GOT3 (cell line): ENCODE data around the gene SLC7A5.
"Not testable (repeated sequence)": the region's sequence is repeated elsewhere in the genome, so short reads cannot be mapped to it uniquely, and the experiment has no call there.

Source experiments
- DNase-seq: peaks from one replicate; lab custom pipeline; 2025; ENCODE audit warnings: mixed read lengths; lab: John Stamatoyannopoulos, UW

Gene SLC7A5

DNA sequence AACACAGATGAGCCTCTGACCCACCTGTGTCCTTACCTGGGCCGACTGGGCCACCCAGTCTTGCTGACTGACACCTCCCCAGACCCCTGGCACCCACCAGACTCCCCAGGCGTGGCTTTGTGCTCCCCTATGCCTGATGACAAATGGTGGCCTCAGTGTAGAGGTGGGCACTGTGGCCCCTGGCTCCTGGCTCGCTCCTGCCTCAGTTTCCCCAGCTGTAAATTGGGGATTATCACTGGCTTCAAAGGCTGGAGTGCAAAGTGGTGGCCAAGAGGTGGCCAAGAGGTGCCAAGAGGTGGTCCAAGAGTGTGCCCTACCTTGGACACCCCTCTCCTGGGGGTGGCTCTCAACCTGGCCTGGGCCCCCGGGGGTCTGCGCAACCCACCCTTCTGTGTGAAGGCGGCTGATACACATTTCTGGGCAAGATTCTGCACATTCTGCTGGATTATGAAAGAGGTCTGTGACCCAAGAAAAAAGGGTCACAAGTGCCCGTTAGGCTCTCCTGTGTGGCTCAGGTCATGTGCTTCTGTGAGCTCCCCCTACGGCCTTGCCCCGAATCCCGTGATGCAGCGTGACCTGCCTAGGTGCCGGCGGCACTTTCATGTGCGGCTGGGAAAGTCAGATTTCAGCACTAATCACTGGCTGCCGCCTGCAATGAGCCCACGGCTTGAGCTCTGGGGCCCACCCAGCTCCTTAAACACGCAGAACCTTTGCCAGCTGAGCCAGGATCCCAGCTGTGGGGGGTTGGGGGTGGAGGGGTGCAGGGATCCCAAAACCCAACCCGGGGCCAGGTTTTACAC is 7.8 kb downstream of the SLC7A5 start:
- not testable (repeated sequence) for DNase-seq

DNA sequence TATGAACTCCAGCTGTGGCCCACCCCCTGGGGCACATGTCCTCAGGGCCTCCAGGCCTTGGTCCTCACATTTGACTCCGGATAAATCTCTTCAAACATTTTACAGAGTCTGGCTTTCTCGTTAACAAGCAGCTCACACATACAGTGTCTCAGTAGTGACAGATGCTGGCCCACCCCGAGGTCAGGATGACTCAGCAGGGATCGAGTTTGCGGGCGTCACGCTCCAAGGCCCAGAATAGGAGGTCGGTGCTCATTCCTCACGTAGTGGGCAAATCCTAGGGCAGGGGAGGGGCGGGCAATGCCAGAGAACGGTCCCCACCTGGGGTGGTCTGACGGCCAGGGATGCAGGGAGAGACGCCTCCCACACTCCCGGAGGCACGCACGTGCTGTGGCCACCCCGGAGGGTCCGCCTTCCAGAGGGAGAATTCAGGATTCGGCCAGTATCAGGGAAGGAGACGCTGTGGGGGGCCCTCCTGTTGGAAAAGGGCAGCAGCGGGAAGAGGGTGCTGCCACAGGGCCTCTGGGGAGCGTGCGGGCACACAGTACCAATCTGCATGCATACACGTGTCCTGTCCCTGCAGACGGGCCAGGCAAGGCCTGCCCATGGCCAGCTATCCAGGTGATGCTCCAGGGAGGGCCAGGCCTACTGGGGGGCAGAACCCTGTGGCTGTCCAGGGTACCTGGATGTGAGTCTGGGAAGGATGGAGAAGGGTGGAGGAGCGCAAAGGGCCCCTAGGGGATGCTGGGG is 8.6 kb downstream of the SLC7A5 start:
- DNase-seq: no peak

DNA sequence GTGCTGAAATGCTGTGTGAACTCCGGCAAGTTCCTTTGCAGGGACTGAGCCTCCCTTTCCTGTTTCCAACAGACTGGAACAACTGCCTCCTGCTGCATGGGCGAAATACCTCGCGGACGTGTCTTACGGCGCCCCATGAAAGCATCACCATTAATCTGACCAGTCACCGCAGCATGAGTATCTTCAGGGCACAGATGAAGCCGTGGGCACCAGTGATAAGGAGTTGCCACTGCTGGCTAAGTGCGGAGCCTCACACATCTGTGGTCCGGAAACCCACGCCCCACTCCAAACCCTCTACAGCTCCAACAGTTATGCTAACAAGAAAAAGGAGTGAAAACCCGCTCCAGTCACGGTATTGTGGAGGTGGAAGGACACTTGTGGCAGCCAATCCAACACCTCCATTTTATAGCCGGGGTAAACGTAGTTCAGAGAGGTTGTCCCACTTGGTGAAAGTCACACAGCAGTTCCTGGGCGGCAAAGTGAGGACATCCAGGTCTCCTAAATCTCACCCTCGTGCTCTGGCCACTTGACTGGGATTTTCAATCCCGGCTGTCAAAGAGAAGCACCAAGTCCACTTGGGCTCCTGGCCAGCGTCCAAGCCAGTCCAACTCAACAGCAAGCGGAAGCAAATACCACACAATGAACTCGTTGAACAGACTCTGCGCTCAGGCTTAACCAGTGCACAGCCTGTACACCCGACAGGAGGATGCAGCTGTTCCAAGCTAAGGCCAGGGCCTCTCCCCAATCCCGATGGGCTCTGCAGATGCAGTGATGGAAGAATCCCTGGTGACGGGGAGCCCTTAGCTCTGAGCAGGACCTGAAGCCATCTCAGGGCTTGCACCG is 10.9 kb downstream of the SLC7A5 start:
- DNase-seq: not testable (repeated sequence)

DNA sequence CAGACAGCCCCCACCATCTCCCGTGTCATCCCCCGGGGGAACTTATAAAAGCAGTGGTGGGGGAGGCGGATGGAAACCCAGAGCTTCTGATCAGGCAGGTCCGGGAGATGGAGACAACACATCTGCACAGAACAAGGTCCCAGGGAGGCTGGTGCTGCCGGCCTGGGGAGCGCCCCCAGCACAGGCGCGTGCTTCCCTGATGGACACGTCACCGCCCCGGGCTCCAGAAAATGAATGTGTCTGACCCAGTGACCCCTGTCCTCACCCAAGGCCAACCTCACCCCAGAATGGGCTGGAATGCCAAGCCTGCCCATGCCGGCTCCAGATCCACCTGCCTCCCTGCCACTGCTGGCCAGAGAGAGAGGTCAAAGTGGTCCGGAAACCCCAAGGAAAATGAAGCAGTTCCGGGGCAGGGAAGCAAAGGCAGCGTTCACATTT is 12.5 kb downstream of the SLC7A5 start:
- DNase-seq: no peak

DNA sequence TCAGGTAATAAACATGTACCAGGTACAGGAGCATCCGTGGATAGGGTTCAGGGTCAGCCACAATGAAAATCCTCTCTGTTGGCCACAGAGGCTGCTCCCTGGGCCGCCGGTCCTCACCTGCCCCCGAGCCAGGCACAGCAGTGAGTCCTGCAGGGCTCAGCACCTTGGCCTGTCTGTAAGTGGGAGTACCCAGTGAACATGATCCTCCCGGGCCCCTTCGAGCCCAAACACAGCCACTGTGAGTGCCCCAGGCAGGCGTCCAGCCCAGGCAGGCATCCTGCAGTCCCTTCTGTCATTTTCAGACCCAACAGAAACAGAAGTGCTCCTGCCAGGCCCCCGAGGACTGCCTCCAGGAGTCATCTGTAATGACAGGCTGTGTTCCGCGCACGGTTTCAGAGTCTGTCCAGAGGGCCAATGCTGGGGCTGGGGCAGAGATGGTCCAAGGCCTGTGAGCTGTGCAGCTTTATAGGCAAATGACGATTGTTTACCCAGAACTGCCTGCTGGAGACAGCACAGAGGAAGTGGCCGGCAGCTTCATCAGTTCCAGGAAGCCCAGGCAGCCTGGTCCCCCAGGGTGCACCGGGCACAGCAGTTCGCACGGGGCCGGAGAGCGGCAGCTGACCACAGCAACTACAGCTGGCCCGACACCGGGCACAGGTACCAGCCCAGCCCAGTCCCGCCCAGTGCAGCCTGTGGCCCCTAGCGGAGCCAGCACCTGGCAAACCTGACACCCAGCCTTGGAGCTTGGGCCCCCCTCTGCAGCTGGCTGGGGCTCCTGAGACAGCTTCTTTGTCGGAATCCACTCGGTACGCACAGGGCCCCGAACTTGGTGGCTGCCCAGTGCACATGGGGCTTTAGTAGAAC is 13.2 kb downstream of the SLC7A5 start:
- DNase-seq: no peak

DNA sequence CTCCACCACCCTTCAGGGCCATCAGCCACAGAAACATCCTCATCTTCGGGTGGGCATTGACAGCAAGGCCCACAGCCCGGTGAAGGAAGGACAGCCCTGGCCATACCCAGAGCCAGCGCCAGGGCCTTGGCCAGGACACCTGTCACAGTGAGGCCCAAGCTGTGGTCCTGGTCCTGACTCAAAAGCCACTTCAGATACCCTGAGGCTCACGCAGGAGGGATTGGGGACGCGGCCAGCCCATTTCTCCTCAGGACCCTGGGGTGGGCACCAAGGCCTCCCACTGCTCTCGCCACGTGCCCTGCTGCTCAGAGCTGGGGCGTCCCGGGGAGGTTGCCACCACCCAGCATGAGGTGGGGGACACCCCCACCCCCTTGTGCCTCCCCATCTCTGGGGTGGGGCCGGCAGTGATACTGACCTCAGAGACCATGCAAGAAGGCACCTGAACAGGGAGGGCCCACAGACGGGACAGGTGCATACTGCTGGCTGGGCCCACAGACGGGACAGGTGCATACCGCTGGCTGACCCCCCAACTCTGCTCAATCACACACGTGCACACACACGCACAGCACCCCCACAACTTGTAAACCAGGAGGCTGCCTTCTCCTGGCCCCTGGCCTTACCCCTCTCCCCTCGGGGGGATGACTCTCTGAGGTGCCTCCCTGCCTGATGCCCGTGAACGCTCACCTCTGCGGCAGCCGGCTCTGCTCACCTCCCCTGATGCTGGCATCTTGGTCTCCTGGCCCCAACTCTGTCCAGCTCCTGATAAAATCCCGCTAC is 14.2 kb downstream of the SLC7A5 start:
- DNase-seq: no peak

DNA sequence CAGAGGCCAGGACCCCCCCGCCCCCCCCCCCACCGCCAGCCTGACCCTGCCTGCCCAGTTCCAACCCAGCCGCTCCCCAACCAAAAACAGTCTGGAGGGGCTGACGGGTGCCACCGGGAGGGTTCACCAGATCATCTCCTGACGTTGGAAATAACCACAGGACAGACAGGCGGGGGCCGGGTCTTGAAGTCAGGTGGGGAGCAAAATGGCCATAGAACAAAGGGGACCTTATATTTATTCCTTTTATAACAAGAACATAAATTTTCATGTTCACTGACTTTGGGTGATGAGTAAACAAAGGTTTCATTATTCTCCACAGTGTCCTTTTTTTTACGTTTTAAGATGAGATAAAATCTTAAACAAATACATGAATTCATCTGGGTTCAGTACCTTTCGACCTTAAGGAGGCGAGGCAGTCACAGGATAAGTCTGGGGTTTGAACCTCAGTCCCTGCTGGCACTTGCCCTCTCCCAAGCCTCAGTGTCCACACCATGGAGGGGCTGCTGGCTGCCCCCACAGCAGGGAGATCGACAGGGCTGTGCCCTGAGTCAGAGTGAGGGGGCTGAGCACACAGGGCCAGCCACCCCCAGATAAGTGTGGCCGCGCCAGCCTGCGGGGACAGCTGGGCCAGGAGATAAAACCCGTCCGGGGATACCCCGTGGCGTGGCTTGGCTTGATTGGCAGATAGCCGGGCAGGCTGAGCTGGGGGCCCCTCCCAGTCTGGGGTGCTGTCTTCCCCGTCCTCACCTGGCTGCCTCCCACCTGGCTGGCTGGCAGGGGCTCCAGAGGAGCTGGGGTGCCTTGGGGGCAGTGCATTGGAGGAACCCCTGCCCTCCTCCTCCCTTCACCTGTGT is 15.0 kb downstream of the SLC7A5 start:
- DNase-seq: no peak

DNA sequence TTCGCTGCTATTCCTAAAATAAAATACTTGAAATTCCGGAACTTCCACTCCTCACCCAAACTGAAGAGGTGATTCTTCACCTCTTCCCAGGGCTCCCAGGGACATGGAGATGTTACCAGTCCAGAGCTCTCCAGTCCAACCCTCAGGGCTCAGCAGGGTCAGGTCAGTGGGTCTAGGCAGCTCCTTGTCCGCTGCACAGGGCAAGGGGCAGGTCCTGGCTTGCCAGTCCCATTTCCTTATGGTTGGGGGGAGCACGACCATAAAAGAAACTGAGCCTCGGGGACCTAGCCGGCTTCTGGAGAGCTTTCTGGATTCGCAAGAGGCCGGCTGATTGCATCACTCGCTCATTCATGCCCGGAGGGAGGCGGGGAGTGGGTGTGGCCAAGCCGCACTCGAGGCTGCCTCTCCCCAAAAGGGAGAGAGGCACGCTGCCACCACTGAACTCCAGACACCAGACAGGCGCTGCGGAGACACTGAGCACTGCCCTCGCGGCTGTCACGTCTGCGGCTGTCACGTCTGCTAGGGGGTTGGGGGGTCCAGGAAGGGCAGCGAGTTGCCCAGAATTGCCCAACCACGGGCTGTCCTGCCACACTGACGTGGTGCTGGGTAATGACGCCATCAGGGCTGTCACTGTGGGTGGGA is 15.8 kb downstream of the SLC7A5 start:
- DNase-seq: peak; percentile 55

DNA sequence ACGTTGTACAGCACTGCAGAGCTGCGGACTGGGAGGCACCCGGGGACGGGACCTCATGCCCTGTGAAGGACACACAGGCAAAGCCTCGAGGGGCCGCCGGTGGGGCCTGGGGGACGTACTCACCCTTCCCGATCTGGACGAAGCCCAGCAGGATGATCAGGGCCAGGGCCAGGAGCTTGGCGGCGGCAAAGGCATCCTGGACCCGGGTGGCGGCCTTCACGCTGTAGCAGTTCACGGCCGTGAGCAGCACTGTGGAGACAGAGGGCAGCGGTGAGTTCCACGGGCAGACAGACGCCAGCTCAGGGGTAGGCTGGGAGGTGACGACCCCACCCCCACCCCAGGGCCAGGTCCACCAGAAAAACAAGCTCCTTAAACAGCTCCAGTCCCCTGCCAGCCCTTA is 17.7 kb downstream of the SLC7A5 start:
- DNase-seq: no peak

DNA sequence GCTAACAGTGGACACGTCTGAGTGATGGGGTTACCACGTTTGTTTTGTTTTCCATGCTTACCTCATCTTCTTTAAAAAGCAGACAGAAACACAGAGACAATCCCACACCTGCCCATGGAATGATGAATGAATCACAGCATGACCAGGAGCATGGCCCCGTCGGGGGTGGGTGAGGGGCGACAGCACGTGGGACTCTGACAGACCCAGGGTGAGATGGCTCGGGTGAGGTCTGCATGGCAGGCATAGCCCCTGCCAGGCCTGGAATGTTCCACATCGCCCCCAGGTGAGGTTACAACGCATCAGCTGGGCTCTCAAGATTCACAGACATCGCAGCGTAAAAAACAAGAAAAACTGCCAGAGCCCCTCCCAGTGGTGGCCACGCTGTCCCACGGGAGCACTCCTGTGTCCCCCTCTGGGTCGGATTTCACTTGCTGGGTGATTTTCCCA is 18.1 kb downstream of the SLC7A5 start:
- DNase-seq: no peak

DNA sequence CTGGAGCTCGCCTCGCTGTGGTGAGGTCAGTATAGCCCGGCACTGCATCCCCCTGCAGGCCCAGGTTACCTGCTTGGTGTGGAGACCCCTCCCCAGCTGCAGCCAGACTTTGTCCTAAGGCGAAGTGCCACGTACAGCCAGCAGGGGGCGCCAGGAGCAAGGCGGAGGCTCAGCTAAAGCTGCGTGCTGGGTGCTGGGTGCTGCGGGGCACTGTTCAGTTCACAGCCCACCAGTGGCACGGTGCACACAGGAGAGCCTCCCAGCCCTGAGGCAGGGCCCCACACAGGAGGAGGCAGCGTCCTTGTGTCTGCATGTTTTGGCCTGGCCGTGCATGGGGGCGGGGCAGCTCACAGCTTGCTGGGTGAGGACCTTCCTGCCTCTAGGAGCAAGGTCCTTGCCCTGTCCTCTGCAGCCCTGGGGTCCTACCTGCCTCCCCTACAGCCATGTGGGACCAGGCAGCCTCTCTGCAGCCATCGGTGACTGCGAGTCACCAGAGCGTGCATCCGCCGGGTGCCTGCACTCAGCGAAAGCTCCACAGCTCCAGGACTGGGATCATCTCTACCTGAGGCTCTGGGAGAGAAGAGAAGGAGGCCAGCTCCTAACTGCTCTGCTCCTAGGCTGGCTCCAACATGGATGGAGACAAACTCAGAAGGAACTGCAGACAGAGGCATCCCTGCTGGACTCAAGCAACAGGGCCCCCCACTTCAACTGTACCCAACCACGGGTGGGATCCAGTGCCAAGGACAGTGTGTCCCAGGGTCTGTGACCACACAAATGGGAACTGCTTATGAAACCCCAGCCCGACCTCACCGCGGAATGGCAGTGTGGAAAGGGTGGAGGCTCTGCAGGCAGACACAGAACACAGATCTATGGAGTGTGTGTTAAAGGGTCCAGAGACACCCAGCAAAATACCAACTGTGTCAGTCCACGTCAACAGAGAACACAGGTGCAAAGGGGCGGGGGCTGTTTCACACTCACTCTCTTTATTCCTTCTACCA is 19.0 kb downstream of the SLC7A5 start:
- DNase-seq: no peak

DNA sequence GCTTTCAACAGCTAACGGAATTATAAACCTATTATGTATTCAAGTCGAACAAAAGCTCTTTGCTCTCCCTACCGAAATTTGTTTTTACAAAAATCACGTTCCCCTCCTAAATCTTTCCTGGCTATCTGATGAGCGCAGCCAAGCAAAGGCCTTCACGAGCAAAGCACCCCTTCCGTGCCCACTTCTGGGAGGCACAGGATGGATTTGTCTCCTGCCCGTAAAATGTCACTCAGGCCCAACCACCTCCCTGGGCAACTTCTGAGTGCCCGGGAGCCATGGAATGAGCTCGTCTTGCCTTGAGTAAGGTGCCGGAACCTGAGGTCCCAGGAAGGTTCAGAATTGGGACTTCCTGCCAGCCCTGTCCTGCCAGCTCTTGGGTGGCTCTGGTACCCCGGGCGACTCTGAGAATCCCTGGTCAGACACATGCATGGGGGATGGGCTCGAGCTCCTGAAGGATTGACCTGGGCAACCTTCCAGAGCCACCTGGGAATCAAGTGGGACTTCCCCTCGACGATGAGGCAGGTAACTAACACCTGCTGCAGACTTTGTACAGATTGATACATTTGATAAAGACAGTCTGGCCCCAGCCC is 19.8 kb downstream of the SLC7A5 start:
- no peak for DNase-seq

DNA sequence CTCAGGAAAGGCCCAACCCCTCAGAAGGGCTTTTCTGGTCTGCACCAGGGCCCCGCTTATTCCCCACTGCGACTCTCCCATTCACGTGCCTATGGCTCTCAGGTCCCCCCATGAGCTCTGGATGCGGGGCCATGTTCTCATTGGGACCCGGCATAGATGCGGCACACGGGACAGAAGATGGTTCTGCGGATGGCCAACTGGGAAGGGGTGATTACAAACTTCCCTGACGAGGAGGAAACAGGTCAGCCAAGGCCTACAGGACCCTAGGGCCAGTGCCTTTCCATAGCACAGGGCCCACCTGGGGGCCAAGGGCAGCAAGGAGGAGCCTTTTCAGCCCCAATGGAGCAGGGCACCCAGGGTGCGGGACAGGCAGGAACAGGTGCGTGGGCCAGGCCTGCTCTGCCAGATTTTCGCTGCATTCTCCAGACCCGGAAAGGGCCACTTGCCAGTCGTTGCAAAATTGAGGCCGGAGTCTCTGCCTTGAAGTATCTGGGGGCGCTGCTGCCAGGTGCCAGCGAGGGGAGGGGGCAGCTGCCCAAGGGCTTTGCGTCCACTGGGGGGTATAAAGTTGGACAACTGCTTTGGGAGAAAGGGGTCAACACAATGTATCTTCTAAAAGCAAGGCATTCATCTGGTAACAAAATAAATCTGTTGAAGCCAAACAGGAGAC is 20.5 kb downstream of the SLC7A5 start:
- no peak for DNase-seq

DNA sequence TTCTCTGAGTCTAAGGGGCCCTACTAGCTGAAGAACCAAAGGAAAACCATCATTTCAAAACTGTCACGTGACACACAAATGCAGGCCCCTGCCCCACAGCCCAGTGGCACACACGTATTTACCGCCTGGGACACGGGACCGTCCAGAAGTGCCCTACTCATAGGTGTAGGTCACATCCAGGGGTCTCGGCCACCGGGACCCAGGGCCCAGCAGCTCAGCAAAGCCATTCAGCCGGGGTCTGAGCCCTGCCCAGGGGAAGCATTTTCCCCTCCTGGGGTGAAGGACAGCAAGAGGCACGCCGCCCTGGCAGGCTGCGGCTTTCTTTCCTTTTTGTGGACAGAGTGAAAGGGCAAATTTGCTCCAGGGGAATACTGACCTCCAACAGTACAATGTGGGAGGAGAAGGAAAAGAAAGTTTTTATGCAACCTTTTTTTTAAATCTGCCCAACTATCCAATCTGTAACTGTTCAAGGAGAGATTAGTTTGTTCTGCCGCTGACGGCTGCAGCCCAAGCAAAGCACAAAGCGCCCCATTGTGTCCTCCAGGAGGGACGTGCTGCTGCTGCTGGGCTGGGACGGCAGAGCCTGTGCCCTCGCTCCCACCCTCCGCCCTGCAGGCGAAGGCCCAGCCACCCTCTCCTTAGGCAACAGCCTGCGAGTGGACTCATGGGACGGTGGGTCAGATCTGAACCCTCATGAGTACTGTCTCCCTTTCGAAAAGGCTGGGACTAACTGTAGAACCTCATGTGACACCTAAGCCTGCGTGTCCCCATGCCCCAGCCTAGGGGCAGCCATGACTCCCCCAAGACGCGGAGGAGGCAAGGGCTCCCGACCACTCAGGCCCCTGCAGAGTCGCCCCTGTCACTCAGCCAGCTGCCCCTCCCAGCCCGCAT is 21.3 kb downstream of the SLC7A5 start:
- DNase-seq: no peak

DNA sequence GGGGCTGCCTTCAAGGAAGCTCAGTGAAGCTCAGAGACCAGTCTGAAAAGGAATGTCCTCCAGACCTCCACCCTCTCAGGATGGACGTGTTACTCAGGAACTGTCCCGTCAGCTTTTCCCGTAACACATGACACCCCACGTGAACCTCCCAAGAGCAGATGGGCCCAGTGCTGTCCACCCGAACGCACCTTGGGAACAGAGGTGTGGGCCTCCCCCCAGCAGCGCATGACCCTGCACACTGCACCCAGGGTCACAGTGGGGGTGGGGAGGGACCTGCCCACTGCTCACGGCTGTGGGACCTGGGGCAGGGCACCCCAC is 21.9 kb downstream of the SLC7A5 start:
- DNase-seq: no peak
